GM21576 (cell line): Measurements from ENCODE around the gene NFASC.

Source experiments
- ATAC-seq: cut with Tn5 transposase; IDR thresholded peaks from one replicate; pipeline ENCODE4 v1.9.1; 2021; ENCODE audit warnings: mild to moderate bottlenecking, moderate library complexity; ENCODE audit not compliant: unreplicated experiment

Gene NFASC

GRCh38 chr1:204887846-204888245 is 17.2 kb downstream of the NFASC start:
- ATAC-seq = no peak

- no peak for ATAC-seq
These were observed 17.6 kb downstream of the NFASC start for GRCh38 chr1:204888294-204888693.

GRCh38 chr1:204889681-204890383 is 19.2 kb downstream of the NFASC start:
- ATAC-seq = no peak

GRCh38 chr1:204891860-204892259 is 21.2 kb downstream of the NFASC start:
- ATAC-seq = no peak

- no peak for ATAC-seq
These were observed 23.4 kb downstream of the NFASC start for GRCh38 chr1:204894031-204894430.

- no peak for ATAC-seq
These were observed 23.9 kb downstream of the NFASC start for GRCh38 chr1:204894606-204895005.

- ATAC-seq = no peak
These were observed 25.4 kb downstream of the NFASC start for GRCh38 chr1:204896023-204896422.

GRCh38 chr1:204896787-204897469 is 26.3 kb downstream of the NFASC start:
- ATAC-seq = no peak

GRCh38 chr1:204900721-204901120 is 30.1 kb downstream of the NFASC start:
- ATAC-seq = no peak

- no peak for ATAC-seq
These were observed 32.0 kb downstream of the NFASC start for GRCh38 chr1:204902671-204903070.

- ATAC-seq = no peak
These were observed 33.7 kb downstream of the NFASC start for GRCh38 chr1:204904228-204904810.

- ATAC-seq = no peak
These were observed 38.4 kb downstream of the NFASC start for GRCh38 chr1:204909109-204909508.

- ATAC-seq = no peak
These were observed 45.3 kb downstream of the NFASC start for GRCh38 chr1:204915861-204916495.

- ATAC-seq = no peak
These were observed 47.1 kb downstream of the NFASC start for GRCh38 chr1:204917802-204918201.

- ATAC-seq = no peak
These were observed 49.8 kb downstream of the NFASC start for GRCh38 chr1:204920511-204920910.

- ATAC-seq = no peak
These were observed 50.3 kb downstream of the NFASC start for GRCh38 chr1:204920967-204921366.

GRCh38 chr1:204921855-204922516 is 51.3 kb downstream of the NFASC start:
- no peak for ATAC-seq

GRCh38 chr1:204923201-204923600 is 52.5 kb downstream of the NFASC start:
- no peak for ATAC-seq

GRCh38 chr1:204923626-204924012 is 53.0 kb downstream of the NFASC start:
- ATAC-seq = no peak

GRCh38 chr1:204924013-204924759 is 53.5 kb downstream of the NFASC start:
- no peak for ATAC-seq

GRCh38 chr1:204925701-204926100 is 55.0 kb downstream of the NFASC start:
- ATAC-seq = no peak
